H1 (cell line): ENCODE data around the gene ENTPD6. TPM values are rescaled to one million over a fixed set of nuclear protein-coding genes. Genes with fewer than 3 reads are reported as not detected.

ENCODE experiments used
- CTCF ChIA-PET: fragments of 300-600 bp; sonication (Branson Sonifier 250); formaldehyde crosslinking; loops from one replicate; lab custom pipeline; 2021; ENCODE audit not compliant: partially characterized antibody; lab: Charles Lee
- POLR2A ChIA-PET: fragments of 300-600 bp; sonication (Branson Sonifier 250); formaldehyde crosslinking; loops from one replicate; lab custom pipeline; 2021; ENCODE audit warnings: inconsistent platforms; ENCODE audit not compliant: partially characterized antibody; lab: Charles Lee
- DNase-seq, 2 experiments: peaks; one replicate each; pipeline versions ENCODE4 v3.0.0 to v3.0.0-alpha.2; 2010 to 2022; ENCODE audit warnings: low spot score in 2 of 2, low read depth in 1 of 2, mixed read lengths in 1 of 2
- FAIRE-seq: peaks from 2 replicates; lab custom pipeline; 2011; peaks lifted over from hg19 to GRCh38; lab: Jason Lieb, UNC
- H2AFZ ChIP-seq: 2 replicates; pipeline ENCODE4 v1.8.1; 2012; ENCODE audit warnings: low read length, inconsistent platforms
- H2AK5ac ChIP-seq: 2 replicates; pipeline ENCODE4 v1.6.1; 2013; ENCODE audit warnings: low read depth, low read length
- H2BK120ac ChIP-seq: replicated peaks from 2 replicates; pipeline ENCODE3; 2013; ENCODE audit warnings: low read depth, low read length, inconsistent platforms
- H2BK12ac ChIP-seq: 2 replicates; pipeline ENCODE4 v1.6.1; 2013; ENCODE audit warnings: low read depth, low read length
- H2BK15ac ChIP-seq: 2 replicates; pipeline ENCODE4 v1.6.1; 2013; ENCODE audit warnings: low read length
- H2BK20ac ChIP-seq: 2 replicates; pipeline ENCODE4 v1.6.1; 2013; ENCODE audit warnings: low read length
- H2BK5ac ChIP-seq: 2 replicates; pipeline ENCODE4 v1.6.1; 2013; ENCODE audit warnings: low read depth, low read length
- H3K14ac ChIP-seq: 2 replicates; pipeline ENCODE4 v1.6.1; 2013; ENCODE audit warnings: inconsistent platforms; ENCODE audit not compliant: insufficient read length
- H3K18ac ChIP-seq: 2 replicates; pipeline ENCODE4 v1.6.1; 2013; ENCODE audit warnings: low read length; ENCODE audit errors: extremely low read depth
- H3K23ac ChIP-seq: 2 replicates; pipeline ENCODE4 v1.6.1; 2013; ENCODE audit warnings: inconsistent platforms; ENCODE audit not compliant: insufficient read length
- H3K23me2 ChIP-seq: 2 replicates; pipeline ENCODE4 v1.6.1; 2013; ENCODE audit warnings: low read depth, low read length
- H3K27ac ChIP-seq: 2 replicates; pipeline ENCODE4 v1.6.1; 2011; ENCODE audit warnings: low read depth, low read length, inconsistent platforms
- H3K27me3 ChIP-seq, 4 experiments: replicated peaks in 1 of 4; 1 replicate in 1 of 4; 2 replicates in 3 of 4; pipeline versions ENCODE4 v1.6.1 to v1.8.1; 2011 to 2013; ENCODE audit warnings: low read length in 3 of 4, mild to moderate bottlenecking in 3 of 4, inconsistent platforms in 2 of 4, mixed read lengths in 2 of 4, moderate library complexity in 1 of 4; ENCODE audit not compliant: control insufficient read depth in 3 of 4, insufficient read depth in 3 of 4; ENCODE audit errors: extremely low read depth in 1 of 4
- H3K36me3 ChIP-seq, 4 experiments: 2 replicates each; pipeline versions ENCODE4 v1.6.1 to v1.8.1; 2011 to 2013; ENCODE audit warnings: mild to moderate bottlenecking in 4 of 4, low read length in 3 of 4, moderate library complexity in 2 of 4, control low read depth in 1 of 4, inconsistent platforms in 1 of 4; ENCODE audit not compliant: insufficient read depth in 4 of 4, control insufficient read depth in 2 of 4
- H3K4ac ChIP-seq: replicated peaks from 2 replicates; pipeline ENCODE3; 2013; ENCODE audit warnings: low read length, low read depth, mixed read lengths, inconsistent platforms; ENCODE audit not compliant: insufficient read length
- H3K4me1 ChIP-seq, 4 experiments: replicated peaks in 1 of 4; 1 replicate in 1 of 4; 2 replicates in 3 of 4; pipeline versions ENCODE4 v1.6.1 to v1.8.1; 2011 to 2013; ENCODE audit warnings: low read length in 3 of 4, inconsistent platforms in 2 of 4, mixed read lengths in 1 of 4; ENCODE audit not compliant: insufficient read depth in 4 of 4, control insufficient read depth in 3 of 4
- H3K4me2 ChIP-seq, 2 experiments: 2 replicates each; pipeline versions ENCODE4 v1.6.1 to v1.8.1; 2011 to 2013; ENCODE audit warnings: low read depth in 2 of 2, low read length in 2 of 2, control low read depth in 1 of 2, inconsistent platforms in 1 of 2, mild to moderate bottlenecking in 1 of 2; ENCODE audit not compliant: insufficient read depth in 1 of 2
- H3K4me3 ChIP-seq, 4 experiments: fragments of 200-600, 300-600 bp in 1 of 4; sonication (generic), shearing (Covaris generic), sonication (Bioruptor Twin) in 1 of 4; 2 replicates each; pipeline versions ENCODE4 v1.5.1 to v1.8.1; 2011 to 2016; ENCODE audit warnings: low read length in 4 of 4, low read depth in 3 of 4, control low read depth in 2 of 4, inconsistent platforms in 2 of 4, mild to moderate bottlenecking in 2 of 4, mixed read lengths in 1 of 4, moderate library complexity in 1 of 4; ENCODE audit not compliant: insufficient read depth in 2 of 4; ENCODE audit errors: extremely low read depth in 1 of 4
- H3K56ac ChIP-seq: replicated peaks from 2 replicates; pipeline ENCODE3; 2013; ENCODE audit warnings: low read depth, mild to moderate bottlenecking, mixed read lengths, low read length, inconsistent platforms; ENCODE audit not compliant: insufficient read length
- H3K79me1 ChIP-seq: 2 replicates; pipeline ENCODE4 v1.6.1; 2013; ENCODE audit warnings: low read depth, low read length, control low read depth
- H3K79me2 ChIP-seq, 2 experiments: 2 replicates each; pipeline versions ENCODE4 v1.6.1 to v1.8.1; 2012 to 2013; ENCODE audit warnings: low read length in 2 of 2, mild to moderate bottlenecking in 2 of 2, inconsistent platforms in 1 of 2; ENCODE audit not compliant: insufficient read depth in 2 of 2, control insufficient read depth in 1 of 2
- H3K9ac ChIP-seq, 4 experiments: replicated peaks in 1 of 4; 1 replicate in 1 of 4; 2 replicates in 3 of 4; pipeline versions ENCODE4 v1.6.1 to v1.8.1; 2011 to 2013; ENCODE audit warnings: low read depth in 3 of 4, low read length in 3 of 4, control low read depth in 2 of 4, mild to moderate bottlenecking in 2 of 4, moderate library complexity in 2 of 4, inconsistent platforms in 1 of 4; ENCODE audit errors: extremely low read depth in 1 of 4
- H3K9me3 ChIP-seq, 2 experiments: 2 replicates each; pipeline versions ENCODE4 v1.6.1 to v1.8.1; 2012 to 2013; ENCODE audit warnings: mild to moderate bottlenecking in 2 of 2, moderate library complexity in 2 of 2, control low read depth in 1 of 2, inconsistent platforms in 1 of 2, low read depth in 1 of 2, low read length in 1 of 2, mixed read lengths in 1 of 2; ENCODE audit not compliant: insufficient read depth in 2 of 2
- H4K20me1 ChIP-seq, 2 experiments: replicated peaks in 1 of 2; 2 replicates each; pipeline versions ENCODE3 to v1.8.1; 2011 to 2013; ENCODE audit warnings: inconsistent platforms in 2 of 2, low read length in 2 of 2, mild to moderate bottlenecking in 1 of 2; ENCODE audit not compliant: insufficient read depth in 2 of 2, control insufficient read depth in 1 of 2
- H4K5ac ChIP-seq: 2 replicates; pipeline ENCODE4 v1.6.1; 2013; ENCODE audit warnings: low read length, low read depth, mixed read lengths, inconsistent platforms; ENCODE audit not compliant: insufficient read length
- H4K8ac ChIP-seq: 2 replicates; pipeline ENCODE4 v1.8.0; 2013; ENCODE audit warnings: mild to moderate bottlenecking, moderate library complexity, low read length, inconsistent platforms; ENCODE audit not compliant: insufficient read depth; ENCODE audit errors: extremely low read depth
- H4K91ac ChIP-seq: replicated peaks from 2 replicates; pipeline ENCODE3; 2013; ENCODE audit warnings: low read length, mixed read lengths, inconsistent platforms; ENCODE audit not compliant: insufficient read length
- CHD2 ChIP-seq: IDR thresholded peaks from 2 replicates; pipeline ENCODE4 v1.6.1; 2012; ENCODE audit warnings: low read length, improper control_type of control experiment
- RFX5 ChIP-seq: IDR thresholded peaks from 2 replicates; pipeline ENCODE4 v1.6.1; 2011; ENCODE audit warnings: low read depth, low read length, improper control_type of control experiment, borderline replicate concordance
- WGBS, 2 experiments: shearing (Covaris generic) in 1 of 2; methylation state at CpG; one replicate each; pipeline versions ENCODE4 v1.1.6 to v1.1.7; 2013 to 2015; ENCODE audit warnings: low lambda C conversion rate in 2 of 2, mixed read lengths in 2 of 2, inconsistent platforms in 1 of 2, low coverage in 1 of 2, missing lambda C conversion rate in 1 of 2; ENCODE audit not compliant: insufficient replicate concordance in 2 of 2, insufficient coverage in 1 of 2, insufficient read length in 1 of 2; ENCODE audit errors: extremely low coverage in 1 of 2, missing lambda C conversion rate in 1 of 2; 5-methylcytosine and 5-hydroxymethylcytosine counted together
- polyA plus RNA-seq, 7 experiments: library from polyadenylated mRNA; depleted of rRNA in 3 of 7; stranded (reverse) in 5 of 7; unstranded in 2 of 7; fragments of >200 nt in 5 of 7; fragments of 200-250 nt in 2 of 7; gene quantifications; 1 replicate in 5 of 7; 2 replicates in 1 of 7; 4 replicates in 1 of 7; pipeline versions ENCODE4 v1.2.1 to v1.2.3, GENCODE V29; 2011 to 2013; ENCODE audit warnings: missing spikeins in 2 of 7, mixed read lengths in 2 of 7
- total RNA-seq: library from RNA; stranded (reverse); fragmentation: NEBNext Ultra II Directional; extraction: Animal tissue kit (Norgen Biotek cat#: 25700); gene quantifications from 2 replicates; pipeline ENCODE4 v1.2.1, GENCODE V29; 2021

ENTPD6 gene
- total and polyA plus RNA-seq, 2 of the 8 experiments (the other 6 are each of a cell fraction or from before 2014, with no cell fraction given) = 47.8 to 57.3 TPM

- TF ChIP-seq CHD2 (no peak), RFX5 (no peak)
- 88% methylated on average over 2 of the region's 2 CpGs; no CpG with 5 or more reads in 1 of the 2 experiments for WGBS, 2 experiments
- H2BK15ac ChIP-seq = no peak overlapping the region
- no peak overlapping the region for H4K8ac ChIP-seq
- no peak overlapping the region for H3K4me3 ChIP-seq
- no peaks in the 10 kb centered on the region; the same call in 1 of the 2 replicates for H3K79me1 ChIP-seq
- peaks cover 5 to 10% of the 10 kb centered on the region in 2 experiments; a peak in 3 of 4 replicates for H3K9me3 ChIP-seq
- H2AK5ac ChIP-seq = no peak overlapping the region
- no peaks in the 10 kb centered on the region for H4K20me1 ChIP-seq
- H3K79me2 ChIP-seq = no peaks in the 10 kb centered on the region
- H3K23ac ChIP-seq = no peak overlapping the region
- H3K18ac ChIP-seq = no peak overlapping the region
- H3K14ac ChIP-seq = no peak overlapping the region
- no peak overlapping the region for H3K4me2 ChIP-seq
- H3K56ac ChIP-seq = no peak overlapping the region
- H3K27me3 ChIP-seq = peaks cover 0 to 6% (median under 1%) of the 10 kb centered on the region in 4 experiments; a peak in 4 of 7 replicates
- no peak overlapping the region for H2BK5ac ChIP-seq
- H3K4ac ChIP-seq = no peak overlapping the region
- no peak for DNase-seq
- H4K5ac ChIP-seq = no peak overlapping the region
- no peak overlapping the region for H4K91ac ChIP-seq
- H3K9ac ChIP-seq = no peak overlapping the region
- H2BK12ac ChIP-seq = no peak overlapping the region; the same call in 1 of the 2 replicates
- ChIA-PET POLR2A (no interaction called here), CTCF (interaction anchor here (0.9 to 1.2 kb wide), 5 partner anchors 30 to 205 kb away, joined by 3 to 4 read pairs (median 3); partner anchors contain the start of gene ACSS1)
- H2BK20ac ChIP-seq = no peak overlapping the region
- H3K4me1 ChIP-seq = peaks cover 0 to 4% (median 2%) of the 10 kb centered on the region in 4 experiments; a peak in 4 of 7 replicates
- no peaks in the 10 kb centered on the region; a peak in 1 of 8 replicates for H3K36me3 ChIP-seq
- H3K23me2 ChIP-seq = peaks cover 10% of the 10 kb centered on the region; the same call in 1 of the 2 replicates
- FAIRE-seq = no peak
- no peak overlapping the region for H2AFZ ChIP-seq
- no peak overlapping the region for H2BK120ac ChIP-seq
- no peak overlapping the region for H3K27ac ChIP-seq
Observed at GRCh38 chr20:25191689-25192088, 3.8 kb upstream of the ENTPD6 start.
